IPS DF 6.9 (cell line): ENCODE results near the gene PELI3.
A peak's percentile ranks its signal among the peaks of the same experiment; 100 is the strongest.

Source experiments
- DNase-seq: peaks from one replicate; pipeline ENCODE4 v3.0.0-alpha.2; 2013; ENCODE audit warnings: low read depth, low spot score
- H3K27ac ChIP-seq: one replicate; pipeline ENCODE4 v1.5.1; 2013; ENCODE audit warnings: low read length, control low read depth
- H3K27me3 ChIP-seq: 2 replicates; pipeline ENCODE4 v1.6.1; 2013; ENCODE audit warnings: mild to moderate bottlenecking, low read length; ENCODE audit not compliant: control insufficient read depth, insufficient read depth
- H3K36me3 ChIP-seq: 2 replicates; pipeline ENCODE4 v1.6.1; 2013; ENCODE audit warnings: low read length; ENCODE audit not compliant: control insufficient read depth, insufficient read depth
- H3K4me1 ChIP-seq: 2 replicates; pipeline ENCODE4 v1.6.1; 2013; ENCODE audit warnings: low read length; ENCODE audit not compliant: control insufficient read depth, insufficient read depth
- H3K4me3 ChIP-seq: 2 replicates; pipeline ENCODE4 v1.5.1; 2013; ENCODE audit warnings: mild to moderate bottlenecking, low read length
- H3K9me3 ChIP-seq: 2 replicates; pipeline ENCODE4 v1.6.1; 2013; ENCODE audit warnings: low read length, inconsistent platforms; ENCODE audit not compliant: control insufficient read depth, insufficient read depth
- WGBS: extraction: QIAGEN DNeasy Blood & Tissue Kit; methylation state at CpG from one replicate; pipeline ENCODE4 v1.1.7; 2013; ENCODE audit warnings: mixed read lengths, missing lambda C conversion rate; ENCODE audit not compliant: insufficient read length, insufficient coverage; 5-methylcytosine and 5-hydroxymethylcytosine counted together

The PELI3 gene

DNA sequence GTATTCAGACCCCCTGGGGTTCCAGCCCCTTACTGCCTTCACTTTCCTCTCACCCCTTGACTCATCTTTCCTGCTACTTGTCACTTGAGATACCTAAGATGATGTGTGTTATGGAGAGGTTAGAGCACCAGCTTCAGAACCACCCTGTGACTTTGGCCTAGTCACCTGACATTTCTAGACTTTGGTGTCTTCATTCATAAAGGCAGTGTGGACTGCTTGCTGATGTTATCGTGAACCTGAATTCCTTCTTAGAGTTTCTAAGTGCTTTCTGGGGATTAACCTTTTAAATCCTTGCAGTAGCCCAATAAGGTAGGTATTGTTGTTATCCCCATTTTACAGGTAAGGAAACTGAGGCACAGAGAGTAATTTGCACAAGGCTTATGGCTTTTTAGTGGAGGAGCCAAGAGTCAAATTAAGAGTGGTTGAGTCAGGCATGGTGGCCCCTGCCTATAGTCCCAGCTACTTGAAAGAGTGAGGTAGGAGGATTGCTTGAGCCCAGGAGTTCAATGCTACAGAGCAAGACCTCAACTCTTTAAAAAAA, 38.6 kb downstream of the PELI3 start:
- DNase-seq: no peak
- Histone ChIP-seq H3K4me3 (no peak overlapping the region), H3K4me1 (no peaks in the 10 kb centered on the region), H3K9me3 (no peaks in the 10 kb centered on the region), H3K36me3 (no peaks in the 10 kb centered on the region), H3K27me3 (no peaks in the 10 kb centered on the region), H3K27ac (no peak overlapping the region)
- WGBS: no CpG with 5 or more reads among the region's 1 CpG

- H3K27ac ChIP-seq: no peak overlapping the region
- no peaks in the 10 kb centered on the region for H3K27me3 ChIP-seq
- no peak for DNase-seq
- H3K9me3 ChIP-seq: no peaks in the 10 kb centered on the region
- H3K4me1 ChIP-seq: no peaks in the 10 kb centered on the region
- no peaks in the 10 kb centered on the region; the same call in 1 of the 2 replicates for H3K36me3 ChIP-seq
- no CpG with 5 or more reads among the region's 7 CpGs for WGBS
- H3K4me3 ChIP-seq: no peak overlapping the region
Observed at GRCh38 chr11:66509131-66509561, 42.4 kb downstream of the PELI3 start.

- no CpG with 5 or more reads among the region's 31 CpGs for WGBS
Observed at GRCh38 chr11:66510271-66510989, 43.7 kb downstream of the PELI3 start, which contains the start of gene BBS1. TSS of gene BBS1 (plus strand) at chr11:66510635. CDS start at chr11:66510660, 25 bp downstream.

GRCh38 chr11:66510990-66511339, 44.3 kb downstream of the PELI3 start:
- H3K4me3 ChIP-seq: peak overlapping the region; percentile 73; the same call in 1 of the 2 replicates
- no CpG with 5 or more reads among the region's 5 CpGs for whole genome bisulfite sequencing
- DNase-seq: no peak
- no peaks in the 10 kb centered on the region for H3K27me3 ChIP-seq
- no peaks in the 10 kb centered on the region for H3K9me3 ChIP-seq
- no peak overlapping the region for H3K27ac ChIP-seq
- H3K36me3 ChIP-seq: no peaks in the 10 kb centered on the region; the same call in 1 of the 2 replicates
- no peaks in the 10 kb centered on the region for H3K4me1 ChIP-seq

More at GRCh38 chr11:66510271-66510989, 43.7 kb downstream of the PELI3 start, which contains the start of gene BBS1:
- no peaks in the 10 kb centered on the region for H3K4me1 ChIP-seq
- H3K27ac ChIP-seq: no peak within 1 kb of the TSS
- H3K4me3 ChIP-seq: peak within 1 kb of the TSS; percentile 73
- H3K36me3 ChIP-seq: no peaks in the 10 kb centered on the region; the same call in 1 of the 2 replicates
- no peaks in the 10 kb centered on the region for H3K27me3 ChIP-seq
- peak; percentile 48 for DNase-seq
- no peaks in the 10 kb centered on the region for H3K9me3 ChIP-seq

GRCh38 chr11:66523611-66524010, 56.9 kb downstream of the PELI3 start:
- H3K36me3 ChIP-seq: peaks cover 7% of the 10 kb centered on the region; the same call in 1 of the 2 replicates
- no CpG with 5 or more reads among the region's 11 CpGs for WGBS
- no peak for DNase-seq
- H3K9me3 ChIP-seq: no peaks in the 10 kb centered on the region
- no peak overlapping the region for H3K4me3 ChIP-seq
- H3K27me3 ChIP-seq: no peaks in the 10 kb centered on the region
- H3K27ac ChIP-seq: no peak overlapping the region
- no peaks in the 10 kb centered on the region for H3K4me1 ChIP-seq

GRCh38 chr11:66524304-66525040, 57.8 kb downstream of the PELI3 start:
- H3K27ac ChIP-seq: no peak overlapping the region
- no peaks in the 10 kb centered on the region for H3K4me1 ChIP-seq
- DNase-seq: no peak
- no peak overlapping the region for H3K4me3 ChIP-seq
- no peaks in the 10 kb centered on the region for H3K9me3 ChIP-seq
- peaks cover 7% of the 10 kb centered on the region; the same call in 1 of the 2 replicates for H3K36me3 ChIP-seq
- no CpG with 5 or more reads among the region's 10 CpGs for WGBS
- H3K27me3 ChIP-seq: no peaks in the 10 kb centered on the region
